T-helper 2 cell treated with Interferon-gamma antibody and Interleukin-4, amounts not matched to agents 5 μg/mL and 100 μg/mL, for 36 hours (primary cell): Measurements from ENCODE around the gene ERP27.
A peak's percentile ranks its signal among the peaks of the same experiment; 100 is the strongest.

Source experiments
- DNase-seq: peaks from one replicate; pipeline ENCODE4 v3.0.0; 2021; ENCODE audit warnings: low spot score
- H3K27ac Mint-ChIP-seq: one replicate; pipeline ENCODE4 v1.8.0; 2021; ENCODE audit warnings: mild to moderate bottlenecking, mixed read lengths
- H3K27me3 Mint-ChIP-seq: one replicate; pipeline ENCODE4 v1.8.0; 2021; ENCODE audit warnings: low read depth, mixed read lengths
- H3K36me3 Mint-ChIP-seq: one replicate; pipeline ENCODE4 v1.8.0; 2021; ENCODE audit warnings: low read depth, mixed read lengths
- H3K4me1 Mint-ChIP-seq: one replicate; pipeline ENCODE4 v1.8.0; 2021; ENCODE audit warnings: low read depth, mixed read lengths
- H3K4me3 Mint-ChIP-seq: one replicate; pipeline ENCODE4 v1.8.0; 2022; ENCODE audit warnings: mild to moderate bottlenecking, moderate library complexity, mixed read lengths
- H3K9me3 Mint-ChIP-seq: one replicate; pipeline ENCODE4 v1.8.0; 2021; ENCODE audit warnings: mixed read lengths

Gene ERP27

DNA sequence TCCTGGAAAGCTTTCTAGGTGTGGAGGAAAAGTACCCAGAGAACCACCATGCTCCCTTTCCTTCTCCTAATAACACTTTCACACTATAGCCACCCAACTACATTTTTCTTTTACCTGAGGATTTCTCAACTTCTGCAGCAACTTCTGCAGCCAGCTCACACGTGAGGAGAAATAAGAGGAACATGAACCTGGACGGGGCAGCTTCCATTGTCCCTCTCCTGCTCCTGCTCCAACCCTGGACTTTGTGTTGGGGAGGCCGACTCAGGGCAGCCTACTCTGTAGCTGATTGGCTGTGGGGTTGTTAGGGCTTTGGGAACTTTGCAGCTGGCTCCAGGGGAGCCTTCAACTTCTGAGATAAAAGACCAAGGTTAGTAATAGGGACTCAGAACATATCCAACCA lies at the start of gene ERP27:
TSS of gene ERP27 (minus strand) at position 237 of the 400 bp plus-strand sequence. CDS start at position 208, 29 bp downstream.
- Mint-ChIP-seq H3K4me3 (no peak within 1 kb of the TSS), H3K9me3 (no peaks in the 10 kb centered on the region), H3K36me3 (peaks cover 87% of the 10 kb centered on the region), H3K27ac (peak within 1 kb of the TSS; percentile 75), H3K27me3 (no peaks in the 10 kb centered on the region), H3K4me1 (peaks cover 20% of the 10 kb centered on the region)
- no peak for DNase-seq

DNA sequence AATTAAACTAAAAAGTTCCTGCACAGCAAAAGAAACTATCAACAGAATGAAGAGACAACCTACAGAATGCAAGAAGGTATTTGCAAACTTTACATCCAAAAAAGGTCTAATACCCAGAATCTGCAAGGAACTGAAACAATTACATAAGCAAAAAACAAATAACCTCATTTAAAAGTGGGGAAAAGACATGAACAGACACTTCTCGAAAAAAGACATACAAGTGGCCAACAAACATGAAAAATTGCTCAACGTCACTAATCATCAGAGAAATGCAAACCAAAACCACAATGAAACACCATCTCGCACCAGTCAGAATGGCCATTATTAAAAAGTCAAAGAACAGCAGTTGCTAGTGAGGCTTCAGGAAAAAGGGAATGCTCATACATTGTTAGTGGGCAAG lies 49.7 kb upstream of the ERP27 start:
- Mint-ChIP-seq H3K4me1 (peaks cover 27% of the 10 kb centered on the region), H3K36me3 (peaks cover 5% of the 10 kb centered on the region), H3K27me3 (peaks cover 3% of the 10 kb centered on the region), H3K9me3 (peaks cover 18% of the 10 kb centered on the region), H3K4me3 (no peak overlapping the region), H3K27ac (no peak overlapping the region)
- no peak for DNase-seq

DNA sequence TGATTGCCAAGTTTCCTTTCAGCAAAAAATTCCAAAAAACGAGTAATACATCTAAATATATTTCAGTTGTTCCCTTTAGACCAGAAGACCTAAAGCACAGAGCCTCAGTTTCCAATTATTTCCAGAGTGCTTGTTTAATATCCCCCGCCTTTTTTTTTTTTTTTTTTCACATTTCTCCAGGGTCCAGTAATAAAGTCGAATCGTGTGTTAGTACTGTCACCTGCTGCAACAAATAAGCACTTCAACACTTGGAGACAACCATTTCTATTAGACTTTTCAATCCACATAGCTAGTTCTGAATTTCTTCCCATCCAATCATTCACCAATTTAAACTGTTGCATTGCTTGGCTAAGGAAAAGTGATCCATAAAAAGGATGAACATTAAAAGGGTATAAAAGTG lies 48.1 kb upstream of the ERP27 start:
- peaks cover 16% of the 10 kb centered on the region for H3K9me3 Mint-ChIP-seq
- peaks cover 32% of the 10 kb centered on the region for H3K4me1 Mint-ChIP-seq
- H3K4me3 Mint-ChIP-seq = no peak overlapping the region
- DNase-seq = no peak
- peaks cover 3% of the 10 kb centered on the region for H3K27me3 Mint-ChIP-seq
- H3K36me3 Mint-ChIP-seq = peaks cover 5% of the 10 kb centered on the region
- no peak overlapping the region for H3K27ac Mint-ChIP-seq

GRCh38 chr12:14984766-14985285 lies 46.5 kb upstream of the ERP27 start:
- peaks cover 2% of the 10 kb centered on the region for H3K36me3 Mint-ChIP-seq
- H3K4me1 Mint-ChIP-seq = peaks cover 43% of the 10 kb centered on the region
- no peak overlapping the region for H3K27ac Mint-ChIP-seq
- no peak overlapping the region for H3K4me3 Mint-ChIP-seq
- no peak for DNase-seq
- H3K27me3 Mint-ChIP-seq = peaks cover 3% of the 10 kb centered on the region
- peaks cover 2% of the 10 kb centered on the region for H3K9me3 Mint-ChIP-seq

DNA sequence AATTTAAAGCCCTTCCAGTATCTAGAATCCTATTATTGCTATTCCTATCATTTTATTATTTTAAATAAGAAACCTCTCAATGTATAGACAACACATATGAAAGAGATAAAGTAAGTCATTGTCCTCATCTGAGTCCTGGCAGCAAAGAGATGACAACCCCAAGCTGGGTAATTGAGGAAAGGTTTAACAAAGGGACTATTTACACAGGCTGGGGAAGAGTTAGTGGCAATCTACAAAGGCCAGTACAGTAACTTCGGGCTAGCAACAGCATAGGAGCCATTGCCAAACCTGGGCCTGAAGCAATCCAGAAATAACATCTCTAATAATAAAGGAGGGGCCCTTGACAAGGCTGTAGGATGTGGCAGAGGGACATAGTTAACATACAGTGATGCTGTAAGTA lies 45.7 kb upstream of the ERP27 start:
- Mint-ChIP-seq H3K27me3 (peaks cover 3% of the 10 kb centered on the region), H3K9me3 (no peaks in the 10 kb centered on the region), H3K36me3 (no peaks in the 10 kb centered on the region), H3K27ac (no peak overlapping the region), H3K4me3 (no peak overlapping the region), H3K4me1 (peaks cover 46% of the 10 kb centered on the region)
- DNase-seq = no peak

DNA sequence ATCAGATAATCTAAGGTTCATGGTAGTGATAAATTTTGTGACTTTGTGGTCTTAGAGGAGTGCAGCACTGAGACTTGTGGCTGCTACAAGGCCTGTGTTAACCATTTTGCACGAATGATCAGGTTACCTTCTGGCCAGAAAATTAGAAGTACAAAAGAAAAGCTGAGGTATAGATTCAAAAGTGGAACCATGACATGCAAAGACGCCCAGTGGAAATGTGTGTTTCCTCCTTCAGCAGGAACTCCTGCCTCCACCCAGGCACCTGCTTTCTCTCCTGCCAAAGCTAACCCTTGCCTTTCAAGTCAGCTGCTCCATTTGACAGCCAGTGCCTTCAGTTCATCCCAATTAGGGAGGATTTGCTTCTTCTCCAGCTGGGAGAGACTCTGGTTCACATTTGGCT lies 44.7 kb upstream of the ERP27 start:
- peak overlapping the region; percentile 24 for H3K4me3 Mint-ChIP-seq
- peaks cover 55% of the 10 kb centered on the region for H3K4me1 Mint-ChIP-seq
- no peaks in the 10 kb centered on the region for H3K9me3 Mint-ChIP-seq
- peaks cover 2% of the 10 kb centered on the region for H3K36me3 Mint-ChIP-seq
- H3K27ac Mint-ChIP-seq = peak overlapping the region; percentile 62
- peaks cover under 1% of the 10 kb centered on the region for H3K27me3 Mint-ChIP-seq
- DNase-seq = no peak

- Mint-ChIP-seq H3K36me3 (peaks cover 2% of the 10 kb centered on the region), H3K27me3 (no peaks in the 10 kb centered on the region), H3K27ac (peak overlapping the region; percentile 62), H3K9me3 (no peaks in the 10 kb centered on the region), H3K4me1 (peaks cover 56% of the 10 kb centered on the region), H3K4me3 (peak overlapping the region; percentile 24)
- DNase-seq = no peak
These were observed 44.2 kb upstream of the ERP27 start for GRCh38 chr12:14982562-14982961.

DNA sequence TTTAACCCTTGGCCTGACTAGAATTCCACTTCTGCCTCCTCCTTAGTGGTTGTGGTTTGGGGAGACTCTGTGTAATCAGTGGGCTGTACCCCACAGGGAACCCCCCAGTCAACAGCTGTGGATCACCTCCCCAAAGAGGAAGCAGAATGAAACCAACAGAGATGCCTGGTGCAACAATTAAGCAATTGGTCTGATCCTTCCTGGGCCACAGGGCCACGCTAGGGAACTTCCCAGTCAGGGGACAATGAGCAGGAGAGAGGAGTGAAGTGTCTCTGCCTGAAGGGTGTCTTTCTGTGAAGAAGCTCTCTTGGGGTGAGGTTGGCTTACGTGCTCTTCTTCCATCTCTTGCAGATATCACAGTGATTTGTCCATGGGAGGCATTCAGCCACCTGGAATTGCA lies 42.7 kb upstream of the ERP27 start:
- Mint-ChIP-seq H3K27me3 (no peaks in the 10 kb centered on the region), H3K9me3 (no peaks in the 10 kb centered on the region), H3K4me1 (peaks cover 51% of the 10 kb centered on the region), H3K4me3 (no peak overlapping the region), H3K27ac (no peak overlapping the region), H3K36me3 (peaks cover 2% of the 10 kb centered on the region)
- no peak for DNase-seq

GRCh38 chr12:14979468-14979867 lies 41.1 kb upstream of the ERP27 start:
- Mint-ChIP-seq H3K9me3 (no peaks in the 10 kb centered on the region), H3K36me3 (peaks cover 2% of the 10 kb centered on the region), H3K4me1 (peaks cover 48% of the 10 kb centered on the region), H3K27me3 (no peaks in the 10 kb centered on the region), H3K27ac (no peak overlapping the region), H3K4me3 (peak overlapping the region; percentile 18)
- no peak for DNase-seq

- Mint-ChIP-seq H3K4me1 (peaks cover 44% of the 10 kb centered on the region), H3K27me3 (no peaks in the 10 kb centered on the region), H3K4me3 (no peak overlapping the region), H3K9me3 (no peaks in the 10 kb centered on the region), H3K36me3 (peaks cover 2% of the 10 kb centered on the region), H3K27ac (no peak overlapping the region)
- DNase-seq = no peak
These were observed 38.3 kb upstream of the ERP27 start for GRCh38 chr12:14976658-14977057.

- peaks cover 34% of the 10 kb centered on the region for H3K4me1 Mint-ChIP-seq
- no peaks in the 10 kb centered on the region for H3K27me3 Mint-ChIP-seq
- no peak overlapping the region for H3K27ac Mint-ChIP-seq
- H3K36me3 Mint-ChIP-seq = peaks cover 2% of the 10 kb centered on the region
- no peak for DNase-seq
- H3K9me3 Mint-ChIP-seq = peaks cover 7% of the 10 kb centered on the region
- no peak overlapping the region for H3K4me3 Mint-ChIP-seq
These were observed 37.1 kb upstream of the ERP27 start for GRCh38 chr12:14975457-14975856.

GRCh38 chr12:14974633-14975032 lies 36.3 kb upstream of the ERP27 start:
- Mint-ChIP-seq H3K36me3 (peaks cover 2% of the 10 kb centered on the region), H3K9me3 (peaks cover 13% of the 10 kb centered on the region), H3K27ac (no peak overlapping the region), H3K4me1 (peaks cover 31% of the 10 kb centered on the region), H3K4me3 (no peak overlapping the region), H3K27me3 (no peaks in the 10 kb centered on the region)
- no peak for DNase-seq

GRCh38 chr12:14972816-14973215 lies 34.5 kb upstream of the ERP27 start, which contains the start of gene PDE6H:
TSS of gene PDE6H (plus strand) at chr12:14973042. CDS start at chr12:14978013, 4,971 bp downstream.
- peaks cover 16% of the 10 kb centered on the region for H3K4me1 Mint-ChIP-seq
- no peak within 1 kb of the TSS for H3K4me3 Mint-ChIP-seq
- peaks cover 13% of the 10 kb centered on the region for H3K9me3 Mint-ChIP-seq
- no peak within 1 kb of the TSS for H3K27ac Mint-ChIP-seq
- H3K36me3 Mint-ChIP-seq = no peaks in the 10 kb centered on the region
- no peak for DNase-seq
- no peaks in the 10 kb centered on the region for H3K27me3 Mint-ChIP-seq

- Mint-ChIP-seq H3K9me3 (peaks cover 13% of the 10 kb centered on the region), H3K4me3 (no peak overlapping the region), H3K36me3 (no peaks in the 10 kb centered on the region), H3K27me3 (no peaks in the 10 kb centered on the region), H3K27ac (no peak overlapping the region), H3K4me1 (peaks cover 18% of the 10 kb centered on the region)
- DNase-seq = no peak
These were observed 32.1 kb upstream of the ERP27 start for GRCh38 chr12:14970473-14970872.

DNA sequence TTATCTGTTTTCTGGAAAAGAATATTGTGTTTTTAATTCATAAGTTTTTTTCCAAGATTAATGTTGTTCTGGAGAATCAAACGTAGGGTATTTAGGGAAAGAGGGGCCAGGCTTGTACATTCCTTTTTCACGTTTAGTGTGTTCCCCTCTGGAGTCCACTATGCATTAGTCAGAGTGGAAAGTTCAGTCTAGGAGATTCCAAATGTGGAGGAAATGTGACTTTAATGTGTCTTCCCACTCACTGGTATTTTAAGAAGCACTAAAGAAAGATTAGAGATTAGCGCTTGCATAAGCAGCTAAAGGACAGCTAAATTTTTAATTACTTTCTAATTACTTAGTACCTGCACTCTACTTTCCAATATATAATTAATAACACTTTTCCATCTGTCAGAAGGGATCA lies 30.1 kb upstream of the ERP27 start:
- H3K27ac Mint-ChIP-seq = no peak overlapping the region
- H3K36me3 Mint-ChIP-seq = peaks cover 2% of the 10 kb centered on the region
- peaks cover 23% of the 10 kb centered on the region for H3K4me1 Mint-ChIP-seq
- H3K4me3 Mint-ChIP-seq = no peak overlapping the region
- peaks cover 13% of the 10 kb centered on the region for H3K9me3 Mint-ChIP-seq
- no peak for DNase-seq
- no peaks in the 10 kb centered on the region for H3K27me3 Mint-ChIP-seq
